Measurements from ENCODE around the gene AOPEP.
"Not testable (repeated sequence)": the region's sequence is repeated elsewhere in the genome, so short reads cannot be mapped to it uniquely, and the experiment has no call there.

Gene AOPEP

GRCh38 chr9:95018099-95018936 is 291.8 kb downstream of the AOPEP start:
- Histone ChIP-seq H3K4me2 (ENCODE audit: low read length) (no peak overlapping the region), H3K9me2 (ENCODE audit: low read depth, low read length) (no peaks in the 10 kb centered on the region), H4K20me1 (ENCODE audit: insufficient read depth, low read length) (no peaks in the 10 kb centered on the region), H3K36me3 (ENCODE audit: insufficient read depth, low read length) (peaks cover 46% of the 10 kb centered on the region), H3K4me1 (ENCODE audit: insufficient read depth, low read length, severe bottlenecking) (no peaks in the 10 kb centered on the region), H3K27ac (ENCODE audit: low read depth, low read length, poor library complexity, severe bottlenecking) (no peak overlapping the region), H3K4me3 (ENCODE audit: low read depth, low read length, poor library complexity, severe bottlenecking) (no peak overlapping the region), H3K9ac (ENCODE audit: low read length) (no peak overlapping the region), H3F3A (ENCODE audit: insufficient read depth, low read length) (no peaks in the 10 kb centered on the region), H3K79me2 (ENCODE audit: insufficient read depth, low read length) (no peaks in the 10 kb centered on the region), H2AFZ (ENCODE audit: low read length) (no peak overlapping the region), H3K9me3 (ENCODE audit: low read length) (no peaks in the 10 kb centered on the region), H3K27me3 (ENCODE audit: insufficient read depth, low read length) (no peaks in the 10 kb centered on the region)
- TF ChIP-seq CTCF (IDR thresholded peaks at IDR 0.05; ENCODE audit: low read length): no peak
- no peak for TF ChIP-seq EZH2 (IDR thresholded peaks at IDR 0.05; ENCODE audit: borderline replicate concordance, low read length)

- not testable (repeated sequence) for H3K4me2 ChIP-seq (ENCODE audit: low read length); H2AFZ ChIP-seq (ENCODE audit: low read length); H3F3A ChIP-seq (ENCODE audit: insufficient read depth, low read length); H3K9ac ChIP-seq (ENCODE audit: low read length); H3K27me3 ChIP-seq (ENCODE audit: insufficient read depth, low read length); H3K79me2 ChIP-seq (ENCODE audit: insufficient read depth, low read length); H3K9me3 ChIP-seq (ENCODE audit: low read length); H4K20me1 ChIP-seq (ENCODE audit: insufficient read depth, low read length); H3K27ac ChIP-seq (ENCODE audit: low read depth, low read length, poor library complexity, severe bottlenecking); H3K4me3 ChIP-seq (ENCODE audit: low read depth, low read length, poor library complexity, severe bottlenecking); H3K9me2 ChIP-seq (ENCODE audit: low read depth, low read length)
- Histone ChIP-seq H3K36me3 (ENCODE audit: insufficient read depth, low read length) (peaks cover 36% of the 10 kb centered on the region), H3K4me1 (ENCODE audit: insufficient read depth, low read length, severe bottlenecking) (peaks cover 18% of the 10 kb centered on the region)
These were observed 294.1 kb downstream of the AOPEP start for GRCh38 chr9:95020644-95021043.

GRCh38 chr9:95021166-95021886 is 294.8 kb downstream of the AOPEP start:
- H2AFZ ChIP-seq (ENCODE audit: low read length): no peak overlapping the region
- H3K4me3 ChIP-seq (ENCODE audit: low read depth, low read length, poor library complexity, severe bottlenecking): no peak overlapping the region
- no peak for TF ChIP-seq EZH2 (IDR thresholded peaks at IDR 0.05; ENCODE audit: borderline replicate concordance, low read length)
- TF ChIP-seq CTCF (IDR thresholded peaks at IDR 0.05; ENCODE audit: low read length): no peak
- H3K9me3 ChIP-seq (ENCODE audit: low read length): no peaks in the 10 kb centered on the region
- H3K27ac ChIP-seq (ENCODE audit: low read depth, low read length, poor library complexity, severe bottlenecking): no peak overlapping the region
- H3F3A ChIP-seq (ENCODE audit: insufficient read depth, low read length): no peaks in the 10 kb centered on the region
- H3K27me3 ChIP-seq (ENCODE audit: insufficient read depth, low read length): no peaks in the 10 kb centered on the region
- H3K9ac ChIP-seq (ENCODE audit: low read length): no peak overlapping the region
- peaks cover 19% of the 10 kb centered on the region for H3K4me1 ChIP-seq (ENCODE audit: insufficient read depth, low read length, severe bottlenecking)
- no peaks in the 10 kb centered on the region for H3K9me2 ChIP-seq (ENCODE audit: low read depth, low read length)
- no peak overlapping the region for H3K4me2 ChIP-seq (ENCODE audit: low read length)
- no peaks in the 10 kb centered on the region for H4K20me1 ChIP-seq (ENCODE audit: insufficient read depth, low read length)
- no peaks in the 10 kb centered on the region for H3K79me2 ChIP-seq (ENCODE audit: insufficient read depth, low read length)
- H3K36me3 ChIP-seq (ENCODE audit: insufficient read depth, low read length): peaks cover 29% of the 10 kb centered on the region

All from OCI-LY1 (cell line).